Measurements from ENCODE around the gene POLD2.

DNA sequence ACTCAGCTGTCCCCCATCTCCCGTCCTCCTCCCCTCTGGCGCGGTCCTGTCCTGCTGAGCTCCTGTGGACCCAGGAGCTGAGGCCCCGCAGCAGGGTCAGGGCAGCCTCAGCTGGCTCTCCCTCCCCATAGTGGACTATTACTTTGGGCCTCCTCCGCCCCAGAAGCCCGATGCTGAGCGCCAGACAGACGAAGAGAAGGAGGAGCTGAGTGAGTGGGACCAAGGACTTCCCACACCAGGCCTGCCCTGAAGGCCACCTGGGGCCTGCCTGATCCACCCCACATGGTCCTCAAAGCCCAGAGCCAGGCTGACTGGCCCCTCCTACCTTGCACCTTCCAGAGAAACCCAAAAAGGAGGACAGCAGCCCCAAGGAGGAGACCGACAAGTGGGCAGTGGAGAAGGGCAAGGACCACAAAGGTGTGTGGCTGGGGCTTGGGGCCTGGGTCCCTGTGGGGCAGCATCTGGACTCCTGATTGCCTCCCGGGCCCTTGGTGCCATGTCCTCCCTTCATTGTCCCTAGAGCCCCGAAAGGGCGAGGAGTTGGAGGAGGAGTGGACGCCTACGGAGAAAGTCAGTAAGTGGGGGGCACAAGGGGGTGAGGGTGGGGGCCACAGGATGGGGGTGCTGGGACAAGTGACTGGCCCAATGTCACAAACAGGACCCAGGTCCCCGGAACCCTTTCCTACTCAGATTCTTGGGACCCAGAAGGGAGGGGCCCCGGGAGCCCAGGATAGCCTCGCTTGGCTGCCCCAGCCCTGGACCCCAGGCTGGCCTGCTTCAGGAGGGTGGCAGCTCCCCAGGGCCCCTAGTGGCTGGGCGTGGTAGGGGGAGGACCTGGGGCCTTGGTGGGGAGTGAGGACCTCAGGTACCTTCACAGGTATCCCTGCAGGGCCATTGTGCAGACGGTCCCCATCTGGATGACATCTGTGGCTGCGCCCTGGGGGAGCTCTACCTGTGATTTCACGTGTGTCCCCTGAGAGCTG, 14.3 kb downstream of the POLD2 start:
- TF ChIP-seq, protein P1, sequence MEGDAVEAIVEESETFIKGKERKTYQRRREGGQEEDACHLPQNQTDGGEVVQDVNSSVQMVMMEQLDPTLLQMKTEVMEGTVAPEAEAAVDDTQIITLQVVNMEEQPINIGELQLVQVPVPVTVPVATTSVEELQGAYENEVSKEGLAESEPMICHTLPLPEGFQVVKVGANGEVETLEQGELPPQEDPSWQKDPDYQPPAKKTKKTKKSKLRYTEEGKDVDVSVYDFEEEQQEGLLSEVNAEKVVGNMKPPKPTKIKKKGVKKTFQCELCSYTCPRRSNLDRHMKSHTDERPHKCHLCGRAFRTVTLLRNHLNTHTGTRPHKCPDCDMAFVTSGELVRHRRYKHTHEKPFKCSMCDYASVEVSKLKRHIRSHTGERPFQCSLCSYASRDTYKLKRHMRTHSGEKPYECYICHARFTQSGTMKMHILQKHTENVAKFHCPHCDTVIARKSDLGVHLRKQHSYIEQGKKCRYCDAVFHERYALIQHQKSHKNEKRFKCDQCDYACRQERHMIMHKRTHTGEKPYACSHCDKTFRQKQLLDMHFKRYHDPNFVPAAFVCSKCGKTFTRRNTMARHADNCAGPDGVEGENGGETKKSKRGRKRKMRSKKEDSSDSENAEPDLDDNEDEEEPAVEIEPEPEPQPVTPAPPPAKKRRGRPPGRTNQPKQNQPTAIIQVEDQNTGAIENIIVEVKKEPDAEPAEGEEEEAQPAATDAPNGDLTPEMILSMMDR (conservative IDR thresholded peaks at IDR 0.05), result no peak
- no peak for TF ChIP-seq ZFX (IDR thresholded peaks at IDR 0.05)

Measured in C4-2B (cell line).